Hematopoietic multipotent progenitor cell treated with erythropoietin and hydrocortisone succinate and interleukin-3 and kit ligand, for 8 days (in vitro differentiated cells): ENCODE results near the gene PNKP.

Experiments
- DNase-seq: peaks from one replicate; pipeline ENCODE4 v3.0.0-alpha.2; 2015

PNKP gene

GRCh38 chr19:49840736-49841249, 26.6 kb downstream of the PNKP start:
- no peak for DNase-seq

DNA sequence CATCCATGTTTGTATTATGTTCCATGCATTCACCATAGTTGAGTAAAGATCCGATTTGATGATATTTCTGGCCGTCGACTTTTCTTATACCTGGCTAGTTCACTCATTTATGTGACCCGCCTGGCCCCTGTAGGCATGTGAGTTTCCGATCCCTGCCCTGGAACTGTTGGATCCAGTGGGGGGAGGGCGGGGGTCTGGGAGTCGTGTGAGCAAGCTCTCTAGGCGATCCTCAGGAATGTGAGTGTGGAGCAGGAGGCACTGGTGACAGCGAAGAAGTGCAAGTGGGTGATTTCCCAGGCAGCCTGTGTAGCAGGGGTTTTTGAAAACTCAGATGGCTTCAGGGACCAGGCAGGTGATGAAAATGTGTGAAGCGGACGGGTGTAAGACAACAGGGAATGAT, 27.1 kb downstream of the PNKP start:
- no peak for DNase-seq

GRCh38 chr19:49839713-49840112, 27.7 kb downstream of the PNKP start:
- DNase-seq: no peak

- no peak for DNase-seq
Measured at GRCh38 chr19:49838885-49839588, 28.3 kb downstream of the PNKP start.

DNA sequence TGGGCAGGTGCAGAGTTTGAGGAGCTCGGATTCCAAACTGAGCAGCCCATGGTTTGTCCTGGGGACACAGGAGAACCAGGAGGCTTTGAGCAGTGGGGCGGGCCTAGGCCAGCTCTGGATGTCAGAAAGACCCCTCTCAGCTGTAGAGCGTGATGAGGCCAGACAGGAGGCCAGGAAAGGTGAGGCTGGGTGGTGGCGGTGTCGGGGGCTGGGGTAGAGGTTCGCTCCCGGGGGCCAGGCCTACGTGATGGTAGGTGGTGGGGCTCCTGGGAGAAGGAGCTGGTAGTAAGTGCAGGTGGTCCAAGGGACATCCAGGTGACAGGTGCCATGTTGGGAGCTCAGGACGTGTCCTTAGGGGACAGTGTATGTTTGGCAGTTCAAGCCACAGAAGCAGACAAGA, 30.0 kb downstream of the PNKP start:
- DNase-seq: no peak

- DNase-seq: no peak
Measured at GRCh38 chr19:49837009-49837310, 30.4 kb downstream of the PNKP start.

- no peak for DNase-seq
Measured at GRCh38 chr19:49836176-49837008, 31.0 kb downstream of the PNKP start.

GRCh38 chr19:49835562-49835961, 31.8 kb downstream of the PNKP start:
- DNase-seq: no peak

- DNase-seq: no peak
Measured at GRCh38 chr19:49833599-49833998, 33.8 kb downstream of the PNKP start.

GRCh38 chr19:49832556-49832955, 34.8 kb downstream of the PNKP start:
- no peak for DNase-seq

GRCh38 chr19:49831592-49831991, 35.8 kb downstream of the PNKP start:
- DNase-seq: no peak

GRCh38 chr19:49830766-49831165, 36.6 kb downstream of the PNKP start:
- DNase-seq: no peak

DNA sequence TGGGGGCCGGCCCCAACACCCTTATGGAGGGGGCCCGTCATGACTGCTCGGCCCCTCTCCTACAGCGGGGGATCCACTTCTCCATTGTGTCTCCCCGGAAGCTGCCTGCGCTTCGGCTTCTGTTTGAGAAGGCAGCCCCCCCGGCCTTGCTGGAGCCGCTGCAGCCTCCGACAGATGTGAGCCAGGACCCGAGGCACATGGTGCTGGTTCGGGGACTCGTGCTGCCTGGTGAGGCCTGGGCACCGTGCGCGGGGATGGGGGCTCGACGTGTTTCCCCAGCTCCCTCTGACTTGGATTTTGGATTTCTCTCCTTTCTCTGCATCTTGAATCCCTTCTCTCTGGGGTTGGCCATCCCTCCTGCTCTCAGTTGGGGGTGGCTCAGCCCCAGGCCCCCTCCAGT, 37.7 kb downstream of the PNKP start:
- DNase-seq: no peak

- DNase-seq: no peak
Measured at GRCh38 chr19:49829200-49829599, 38.2 kb downstream of the PNKP start.

DNA sequence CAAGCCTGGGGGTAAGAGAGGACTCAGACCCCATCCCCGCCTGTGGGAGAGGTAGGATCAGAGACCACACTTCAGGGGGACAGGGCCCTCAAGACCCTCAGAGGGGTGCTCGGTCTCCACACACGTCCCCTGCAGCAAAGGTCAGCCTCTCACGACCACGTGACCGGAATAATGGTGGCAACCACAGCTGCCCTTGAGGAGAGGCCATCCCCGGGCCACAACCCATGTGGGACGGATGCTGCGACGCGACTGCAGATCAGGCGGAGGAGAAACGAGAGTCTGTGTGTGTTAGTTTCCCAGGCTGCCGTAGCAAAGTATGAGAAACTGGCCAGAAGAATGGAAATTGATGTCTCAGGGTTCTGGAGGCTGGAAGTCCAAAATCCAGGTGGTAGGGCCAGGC, 40.3 kb downstream of the PNKP start:
- DNase-seq: no peak

- no peak for DNase-seq
Measured at GRCh38 chr19:49824662-49825061, 42.7 kb downstream of the PNKP start.

GRCh38 chr19:49823472-49823871, 43.9 kb downstream of the PNKP start:
- DNase-seq: no peak

DNA sequence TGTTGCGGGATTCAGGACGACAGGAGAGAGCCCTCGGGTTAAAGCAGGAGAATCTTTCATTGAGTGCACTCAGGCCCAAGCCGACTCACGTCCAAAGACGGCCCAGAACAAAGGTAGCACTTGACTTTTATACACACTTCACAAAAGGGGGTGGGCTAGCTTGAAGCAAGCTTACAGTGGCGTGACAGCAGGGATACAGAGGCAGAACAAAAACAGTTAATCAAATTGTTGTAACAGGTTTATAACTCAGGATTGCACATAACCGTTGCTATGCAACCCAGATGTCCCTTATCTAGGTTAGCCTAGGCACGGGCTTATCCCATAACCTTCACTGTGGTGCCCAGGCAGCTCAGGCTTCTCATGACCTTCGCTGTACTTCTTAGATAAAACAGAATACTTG, 47.3 kb downstream of the PNKP start:
- DNase-seq: peak; percentile 96

DNA sequence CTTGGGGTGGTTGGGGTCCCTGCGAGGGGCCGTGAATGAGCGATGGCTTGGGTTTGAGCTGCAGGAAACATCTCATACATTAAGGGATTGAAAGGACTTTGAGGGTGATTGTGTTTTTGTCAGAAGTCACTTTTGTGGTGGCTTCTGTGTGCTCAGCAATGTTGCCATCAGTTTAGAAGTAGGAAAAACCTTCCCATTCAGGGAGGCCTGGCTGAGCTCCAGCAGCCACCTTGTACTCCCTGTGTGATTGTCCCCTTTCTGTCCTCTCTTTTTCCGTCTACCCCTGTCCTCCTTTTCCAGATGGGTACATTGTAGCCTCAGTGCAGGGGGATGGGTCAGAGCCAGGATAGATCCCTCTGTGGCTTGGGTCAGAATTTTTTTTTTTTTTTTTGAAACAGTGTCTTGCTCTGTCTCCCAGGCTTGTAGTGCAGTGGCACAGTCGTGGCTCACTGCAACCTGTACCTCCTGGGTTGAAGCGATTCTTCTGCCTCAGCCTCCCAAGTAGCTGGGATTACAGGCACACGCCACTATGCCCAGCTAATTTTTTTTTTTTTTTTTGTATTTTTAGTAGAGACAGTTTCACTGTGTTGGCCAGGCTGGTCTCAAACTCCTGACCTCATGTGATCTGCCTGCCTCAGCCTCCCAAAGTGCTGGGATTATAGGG, 47.8 kb downstream of the PNKP start:
- DNase-seq: peak; percentile 16

- DNase-seq: no peak
Measured at GRCh38 chr19:49818649-49819370, 48.6 kb downstream of the PNKP start.

- DNase-seq: peak; percentile 89
Measured at GRCh38 chr19:49817964-49818648, 49.3 kb downstream of the PNKP start, which contains the start of gene MED25. Gene MED25, plus strand, starts transcription at chr19:49818289. Its CDS starts 53 bp downstream, at chr19:49818342.

GRCh38 chr19:49816590-49816989, 50.8 kb downstream of the PNKP start:
- no peak for DNase-seq
